HG02885 (cell line): ENCODE data around the gene STYK1.
"Not testable (repeated sequence)": the region's sequence is repeated elsewhere in the genome, so short reads cannot be mapped to it uniquely, and the experiment has no call there.

Experiments used
- ATAC-seq: cut with Tn5 transposase; IDR thresholded peaks from one replicate; pipeline ENCODE4 v1.9.1; 2021; ENCODE audit warnings: mild to moderate bottlenecking; ENCODE audit not compliant: unreplicated experiment, poor library complexity

Gene STYK1

DNA sequence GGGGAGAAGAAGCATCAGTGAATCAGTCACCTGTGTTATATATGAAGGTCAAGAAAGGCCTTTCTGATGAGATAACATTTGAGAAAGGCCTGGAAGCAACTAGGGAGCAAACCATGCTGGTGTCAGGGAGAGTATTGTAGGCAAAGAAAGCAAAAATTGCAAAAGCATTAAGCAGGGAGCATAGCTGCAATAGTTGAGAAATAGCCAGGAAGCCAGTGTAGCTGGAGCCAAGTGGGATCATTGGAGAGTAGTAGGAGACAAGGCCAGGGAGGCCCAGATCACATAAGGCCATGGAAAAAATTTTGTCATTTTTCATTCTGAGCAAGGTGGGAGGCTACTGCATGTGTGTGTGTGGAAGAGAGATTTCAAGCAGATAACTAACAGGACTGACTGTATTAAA lies 41.6 kb downstream of the STYK1 start:
- no peak for ATAC-seq

GRCh38 chr12:10624605-10625004 lies 49.2 kb downstream of the STYK1 start:
- ATAC-seq: no peak

GRCh38 chr12:10623131-10623530 lies 50.7 kb downstream of the STYK1 start:
- ATAC-seq: no peak

- ATAC-seq: no peak
Observed at GRCh38 chr12:10621278-10621677, 52.6 kb downstream of the STYK1 start.

DNA sequence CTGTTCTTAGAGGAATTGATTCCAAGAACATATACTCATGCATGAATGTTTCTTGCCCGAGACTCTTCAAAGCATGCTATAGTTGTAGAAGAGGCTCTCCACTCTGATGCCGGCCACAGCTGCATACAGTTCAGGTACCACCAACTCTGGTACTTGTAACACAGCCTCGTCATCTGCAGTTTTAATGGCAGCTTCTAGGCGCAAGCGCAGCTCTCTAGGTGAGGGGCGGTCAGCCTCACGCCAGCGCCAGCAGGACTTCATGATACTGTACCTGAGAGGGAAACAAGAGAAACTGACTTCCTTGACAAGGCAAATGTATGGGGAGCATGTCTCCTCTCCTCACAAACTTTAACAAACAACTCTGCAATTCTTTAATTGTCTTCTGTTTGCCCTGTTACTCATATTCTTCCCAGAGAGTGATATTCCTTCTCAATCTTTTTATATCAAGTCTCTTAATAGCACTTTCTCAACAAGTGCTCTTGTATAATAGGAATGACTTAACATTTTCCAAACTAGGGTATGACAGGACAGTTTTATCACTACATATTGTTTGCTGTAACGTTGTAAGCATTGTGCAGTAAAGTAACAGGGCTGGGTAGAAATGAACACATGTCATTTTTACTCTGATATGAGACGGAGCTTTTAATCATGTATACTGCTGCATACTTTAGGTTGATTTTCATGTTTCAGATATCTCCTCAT lies 53.6 kb downstream of the STYK1 start:
- no peak for ATAC-seq

- ATAC-seq: no peak
Observed at GRCh38 chr12:10618338-10618987, 55.4 kb downstream of the STYK1 start.

- no peak for ATAC-seq
Observed at GRCh38 chr12:10617863-10618262, 56.0 kb downstream of the STYK1 start.

- no peak for ATAC-seq
Observed at GRCh38 chr12:10615532-10615931, 58.3 kb downstream of the STYK1 start.

DNA sequence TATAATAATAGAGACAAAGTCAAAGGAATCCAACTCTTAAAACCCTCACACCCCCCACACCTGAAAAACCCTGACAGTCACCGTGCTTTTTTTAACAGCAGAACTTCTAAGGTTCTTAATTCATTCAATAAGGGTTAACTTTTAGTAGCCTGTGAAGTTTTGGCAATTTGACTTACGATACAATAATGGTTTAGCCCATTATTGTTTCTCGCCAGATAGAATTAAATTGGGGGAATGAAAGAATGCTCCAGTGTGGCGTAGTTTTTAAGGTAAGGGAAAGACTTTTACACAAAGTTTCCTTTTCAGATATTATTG lies 59.8 kb downstream of the STYK1 start:
- ATAC-seq: peak; percentile 12

- ATAC-seq: peak; percentile 96
Observed at GRCh38 chr12:10613349-10614055, 60.4 kb downstream of the STYK1 start, which contains the start of gene MAGOHB. Gene MAGOHB, minus strand, starts transcription at chr12:10613609. Its CDS starts 77 bp downstream, at chr12:10613532.

DNA sequence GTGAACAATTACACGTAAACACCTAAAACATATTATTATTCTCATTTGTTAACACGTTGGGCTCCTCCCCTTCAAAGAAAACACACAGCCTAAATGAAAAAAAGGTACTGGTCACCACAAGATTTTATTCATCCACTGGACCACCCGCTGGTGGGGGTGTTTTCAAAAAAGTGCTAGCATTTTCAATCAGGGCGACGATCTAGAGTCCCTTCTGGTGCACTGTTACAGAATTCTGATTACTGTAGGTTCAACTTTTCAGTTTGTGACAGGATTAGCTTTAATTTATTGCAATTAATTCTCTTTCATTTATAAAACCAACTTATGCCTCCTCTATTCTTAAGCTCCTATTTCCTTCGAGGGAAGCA lies 60.9 kb downstream of the STYK1 start:
- peak; percentile 22 for ATAC-seq

- no peak for ATAC-seq
Observed at GRCh38 chr12:10612110-10612509, 61.7 kb downstream of the STYK1 start.

DNA sequence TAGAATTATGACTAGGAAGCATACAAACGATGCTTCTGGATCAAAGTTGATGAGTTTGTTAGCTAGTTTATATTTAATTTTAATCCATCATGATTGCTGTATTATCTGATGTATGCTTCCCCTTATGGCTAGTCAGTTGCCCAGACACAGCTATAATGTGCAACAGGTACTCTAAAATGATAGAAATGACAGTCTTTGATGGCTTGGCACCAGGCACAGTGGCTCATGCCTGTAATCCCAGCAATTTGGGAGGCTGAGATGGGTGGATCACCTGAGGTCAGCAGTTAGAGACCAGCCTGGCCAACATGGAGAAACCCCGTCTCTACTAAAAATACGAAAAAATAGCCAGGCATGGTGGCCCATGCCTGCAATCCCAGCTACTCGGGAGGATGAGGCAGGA lies 62.6 kb downstream of the STYK1 start:
- ATAC-seq: not testable (repeated sequence)

GRCh38 chr12:10610188-10610587 lies 63.7 kb downstream of the STYK1 start:
- ATAC-seq: no peak

GRCh38 chr12:10607885-10608458 lies 65.9 kb downstream of the STYK1 start:
- ATAC-seq: no peak

- no peak for ATAC-seq
Observed at GRCh38 chr12:10601860-10602259, 72.0 kb downstream of the STYK1 start.

DNA sequence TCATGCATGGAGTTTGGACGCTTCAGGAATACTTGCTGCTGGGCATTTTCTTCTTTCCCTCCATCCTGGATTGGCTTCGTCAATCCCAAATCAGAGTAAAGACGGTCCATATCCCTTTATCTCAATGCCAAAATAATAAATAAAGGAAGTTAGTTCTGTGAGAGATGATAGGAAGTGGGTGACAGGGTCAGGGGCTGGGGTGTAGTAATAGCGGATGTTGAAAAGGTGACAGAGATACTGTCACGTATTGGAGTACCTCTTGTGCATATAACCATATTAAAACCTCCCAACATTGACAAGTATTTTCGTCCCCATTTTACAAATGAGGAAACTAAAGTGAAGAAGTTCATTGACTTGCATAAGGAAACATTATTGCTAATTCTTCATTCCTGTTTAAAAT lies 72.9 kb downstream of the STYK1 start:
- ATAC-seq: no peak

GRCh38 chr12:10595881-10596280 lies 78.0 kb downstream of the STYK1 start:
- no peak for ATAC-seq

GRCh38 chr12:10590966-10591365 lies 82.9 kb downstream of the STYK1 start:
- ATAC-seq: no peak

DNA sequence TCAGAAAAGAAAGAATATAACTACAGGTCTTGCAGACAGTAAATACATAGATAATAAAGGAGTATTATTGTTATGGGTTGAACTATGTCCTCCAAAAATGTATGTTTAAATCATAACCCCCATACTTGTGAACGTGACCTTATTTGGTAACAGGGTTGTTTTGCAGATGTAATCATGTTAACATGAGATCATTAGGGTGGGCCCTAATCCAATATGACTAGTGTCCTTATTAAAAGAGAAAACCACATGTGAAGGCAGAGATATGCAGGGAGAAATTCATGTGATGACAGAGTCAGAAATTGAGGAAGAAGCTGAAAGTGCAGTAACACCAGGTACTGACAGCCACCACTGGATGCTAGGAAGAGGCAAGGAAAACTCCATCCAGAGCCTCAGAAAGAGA lies 89.4 kb downstream of the STYK1 start:
- no peak for ATAC-seq

DNA sequence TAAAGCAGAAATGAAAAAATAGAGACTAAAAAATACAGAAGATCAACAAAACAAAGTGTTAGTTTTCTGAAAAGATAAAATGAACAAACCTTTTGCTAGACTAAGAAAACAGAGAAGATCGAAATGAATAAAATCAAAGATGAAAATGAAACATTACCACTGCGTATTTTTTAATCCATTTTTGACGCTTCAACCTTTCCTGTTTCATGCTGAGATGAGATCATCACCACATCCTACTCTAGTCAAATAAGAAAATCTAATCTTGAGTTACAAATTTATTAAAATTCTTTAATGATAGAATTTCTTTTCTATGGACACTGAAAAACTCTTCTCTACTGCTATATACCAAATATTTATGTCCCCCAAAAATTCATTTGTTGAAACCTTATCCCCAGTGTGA lies 91.1 kb downstream of the STYK1 start:
- no peak for ATAC-seq
